Lung (tissue), 12 donors: ENCODE measurements around the gene PRKAR1A. TPM values are rescaled to one million over a fixed set of nuclear protein-coding genes. Genes with fewer than 3 reads are reported as not detected.

Source experiments
- ATAC-seq: fragments of 200-7000 bp; cut with Tn5 transposase; one replicate; pipeline ENCODE4 v1.9.1; 2020; ENCODE audit warnings: moderate number of reproducible peaks; ENCODE audit not compliant: insufficient read depth, low FRiP score
- DNase-seq, 3 donors: peaks; one replicate each; pipeline ENCODE4 v3.0.0-alpha.2; 2013 to 2017
- H3K27ac ChIP-seq, 2 donors: one replicate each; pipeline ENCODE4 v1.5.1; 2013; ENCODE audit warnings: mild to moderate bottlenecking in 2 of 2, moderate library complexity in 2 of 2, control low read depth in 1 of 2, inconsistent platforms in 1 of 2, low read depth in 1 of 2, low read length in 1 of 2
- H3K27me3 ChIP-seq, 3 donors: one replicate each; pipeline ENCODE4 v1.5.1; 2013; ENCODE audit warnings: low read length in 2 of 3; ENCODE audit not compliant: control insufficient read depth in 3 of 3, insufficient read depth in 3 of 3
- H3K36me3 ChIP-seq, 4 donors: one replicate each; pipeline ENCODE4 v1.5.1; 2013; ENCODE audit warnings: low read length in 4 of 4, mild to moderate bottlenecking in 1 of 4, moderate library complexity in 1 of 4; ENCODE audit not compliant: control insufficient read depth in 4 of 4, insufficient read depth in 4 of 4
- H3K4me1 ChIP-seq, 5 donors: one replicate each; pipeline ENCODE4 v1.5.1; 2013; ENCODE audit warnings: low read length in 5 of 5, mild to moderate bottlenecking in 2 of 5, moderate library complexity in 1 of 5; ENCODE audit not compliant: control insufficient read depth in 5 of 5, insufficient read depth in 5 of 5
- H3K4me3 ChIP-seq: one replicate; pipeline ENCODE4 v1.5.1; 2013; ENCODE audit warnings: mild to moderate bottlenecking, control low read depth, moderate library complexity
- H3K9ac ChIP-seq, 2 donors: one replicate each; pipeline ENCODE4 v1.5.1; 2013; ENCODE audit warnings: low read length in 2 of 2, control low read depth in 1 of 2; ENCODE audit not compliant: insufficient read depth in 1 of 2
- H3K9me3 ChIP-seq, 4 donors: one replicate each; pipeline ENCODE4 v1.5.1; 2013; ENCODE audit warnings: low read length in 3 of 4, mild to moderate bottlenecking in 1 of 4, moderate library complexity in 1 of 4; ENCODE audit not compliant: control insufficient read depth in 4 of 4, insufficient read depth in 3 of 4
- CTCF ChIP-seq: IDR thresholded peaks from 2 replicates; pipeline ENCODE4 v1.5.1; 2012; ENCODE audit warnings: mild to moderate bottlenecking; ENCODE audit errors: control extremely low read depth, extremely low read depth
- WGBS, 2 donors: extraction: QIAGEN DNeasy Blood & Tissue Kit; methylation state at CpG; one replicate each; pipeline ENCODE4 v1.1.7; 2013; 5-methylcytosine and 5-hydroxymethylcytosine counted together
- polyA plus RNA-seq, 2 donors: library from polyadenylated mRNA; stranded (reverse); fragments of 200-250 nt; gene quantifications; one replicate each; pipeline ENCODE4 v1.2.1, GENCODE V29; 2013
- total RNA-seq, 2 donors: library from RNA; depleted of rRNA in 1 of 2; stranded (reverse); fragments of >200 nt in 1 of 2; gene quantifications; one replicate each; pipeline ENCODE4 v1.2.1, GENCODE V29; 2014 to 2021
- donor health status: control.
- donor health status: control.
- donor health status: Bipolar disorder and iron deficiency.
- donor health status: healthy.
- donor health status: DM: yes; HTN: yes; CAD: no.

PRKAR1A gene
- total and polyA plus RNA-seq, 4 donors: 74.0 to 422 (median 265) TPM

- peaks cover 9 to 25% (median 15%) of the 10 kb centered on the region in 4 donors for H3K36me3 ChIP-seq
- H3K9me3 ChIP-seq: no peaks in the 10 kb centered on the region
- H3K27ac ChIP-seq: peak overlapping the region in 1 of 2 donors; percentile 12
- WGBS, 2 donors: 85 to 97% methylated on average over 8 of the region's 8 CpGs
- H3K9ac ChIP-seq: no peak overlapping the region
- no peak overlapping the region for H3K4me3 ChIP-seq
- H3K4me1 ChIP-seq: peaks cover 0 to 2% (median 0%) of the 10 kb centered on the region in 5 donors
- no peaks in the 10 kb centered on the region for H3K27me3 ChIP-seq
- TF ChIP-seq CTCF: no peak
- no peak for DNase-seq
- no peak for ATAC-seq
Observed at GRCh38 chr17:68540981-68541380, 28.8 kb downstream of the PRKAR1A start.

DNA sequence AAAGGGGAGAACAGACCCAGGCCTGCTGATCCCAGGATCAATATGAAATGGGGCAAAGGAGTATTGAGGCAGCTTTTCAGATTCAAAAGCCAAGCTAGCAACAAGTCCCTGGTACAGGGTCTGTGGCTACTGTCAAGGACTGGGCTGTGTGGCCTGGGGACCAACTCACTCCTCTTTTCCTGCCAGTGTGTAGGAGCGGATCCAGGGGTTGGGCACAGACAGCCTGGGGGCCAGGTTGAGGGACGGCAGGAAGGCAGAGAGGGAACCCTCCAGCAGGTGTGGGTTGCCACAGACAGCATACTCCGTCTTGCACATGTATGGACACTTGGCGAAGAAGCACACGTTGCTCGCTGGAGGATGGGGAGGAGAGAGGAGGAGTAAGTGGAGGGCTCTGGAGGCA, 29.6 kb downstream of the PRKAR1A start:
- Histone ChIP-seq H3K9ac (no peak overlapping the region), H3K4me1 (peaks cover 0 to 2% (median 0%) of the 10 kb centered on the region in 5 donors), H3K9me3 (no peaks in the 10 kb centered on the region), H3K27ac (peak overlapping the region in 1 of 2 donors; percentile 33), H3K4me3 (no peak overlapping the region), H3K36me3 (peaks cover 8 to 23% (median 11%) of the 10 kb centered on the region in 4 donors), H3K27me3 (no peaks in the 10 kb centered on the region)
- WGBS, 2 donors: 92% methylated on average over 6 of the region's 6 CpGs
- ATAC-seq (no peak), DNase-seq (no peak)
- TF ChIP-seq CTCF: no peak

GRCh38 chr17:68542698-68543463, 30.7 kb downstream of the PRKAR1A start:
- H3K27me3 ChIP-seq: no peaks in the 10 kb centered on the region
- no peaks in the 10 kb centered on the region for H3K9me3 ChIP-seq
- H3K36me3 ChIP-seq: peaks cover 0 to 17% (median 3%) of the 10 kb centered on the region in 4 donors
- TF ChIP-seq CTCF: no peak
- ATAC-seq (peak; percentile 75), DNase-seq (peak in 2 of 3 donors; percentile 19 to 39)
- no peak overlapping the region for H3K4me3 ChIP-seq
- H3K9ac ChIP-seq: no peak overlapping the region
- H3K4me1 ChIP-seq: peaks cover 0 to 2% (median 0%) of the 10 kb centered on the region in 5 donors
- peak overlapping the region in 1 of 2 donors; percentile 91 for H3K27ac ChIP-seq
- WGBS, 2 donors: 73 to 92% methylated on average over 13 of the region's 13 CpGs
